Measurements from ENCODE around the gene COL5A1. TPM values are rescaled to one million over a fixed set of nuclear protein-coding genes. Genes with fewer than 3 reads are reported as not detected.

The COL5A1 gene
- total and polyA plus RNA-seq, 2 experiments from 2014 or later = 2.5 to 13.1 TPM

GRCh38 chr9:134717924-134718645 is 76.5 kb downstream of the COL5A1 start:
- H3K79me2 ChIP-seq (replicated peaks; ENCODE audit: insufficient read depth) = no peaks in the 10 kb centered on the region
- H3K36me3 Mint-ChIP-seq (ENCODE audit: low read depth) = peaks cover 14% of the 10 kb centered on the region
- no peak for ATAC-seq
- H3K4me1 ChIP-seq (ENCODE audit: insufficient read depth) = no peaks in the 10 kb centered on the region
- no peak overlapping the region for H3K27ac ChIP-seq (ENCODE audit: low read depth)
- H3K27ac Mint-ChIP-seq = no peak overlapping the region
- H2AFZ ChIP-seq = no peak overlapping the region
- DNase-seq (ENCODE audit: low spot score) = no peak
- no peaks in the 10 kb centered on the region for H3K9me2 ChIP-seq (ENCODE audit: insufficient read depth)
- no peaks in the 10 kb centered on the region; the same call in 2 of the 3 replicates for H3K4me1 Mint-ChIP-seq
- H3K4me3 ChIP-seq = no peak overlapping the region
- no peaks in the 10 kb centered on the region for H4K20me1 ChIP-seq (replicated peaks; ENCODE audit: insufficient read depth)
- no peak overlapping the region for H3K4me3 Mint-ChIP-seq
- H3K9me3 Mint-ChIP-seq = peaks cover 13% of the 10 kb centered on the region
- no peaks in the 10 kb centered on the region for H3K27me3 ChIP-seq (ENCODE audit: insufficient read depth)
- no peaks in the 10 kb centered on the region for H3F3A ChIP-seq (replicated peaks; ENCODE audit: low read depth)
- no peak for TF ChIP-seq STAT1 (IDR thresholded peaks at IDR 0.05; ENCODE audit: unreplicated experiment)
- H3K36me3 ChIP-seq (ENCODE audit: insufficient read depth) = no peaks in the 10 kb centered on the region
- no peak overlapping the region for H3K4me2 ChIP-seq
- peaks cover 2% of the 10 kb centered on the region for H3K27me3 Mint-ChIP-seq (ENCODE audit: insufficient read depth, low read depth, poor library complexity)

DNA sequence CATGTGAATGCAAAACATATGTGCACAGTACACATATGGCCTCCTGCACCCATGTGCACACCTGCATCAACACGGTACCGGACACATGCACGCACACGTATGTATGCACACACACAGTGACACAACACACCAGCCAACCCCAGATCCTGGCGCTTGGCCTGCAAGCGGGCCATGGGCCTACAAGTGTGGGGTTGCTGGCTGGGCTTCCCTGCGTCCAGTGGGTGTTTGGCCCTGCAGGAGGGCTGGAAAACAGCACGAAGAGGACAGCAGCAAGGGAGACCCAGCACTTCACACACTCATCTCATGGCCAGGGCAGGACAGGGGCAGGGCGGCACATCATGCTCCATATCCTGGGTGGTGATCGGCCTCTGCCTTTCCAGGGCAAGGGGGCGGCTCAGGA is 77.7 kb downstream of the COL5A1 start:
- no peaks in the 10 kb centered on the region for H3K9me2 ChIP-seq (ENCODE audit: insufficient read depth)
- Mint-ChIP-seq H3K36me3 (ENCODE audit: low read depth) (peaks cover 1% of the 10 kb centered on the region; the same call in 2 of the 3 replicates), H3K9me3 (peaks cover 2% of the 10 kb centered on the region), H3K27me3 (ENCODE audit: insufficient read depth, low read depth, poor library complexity) (peaks cover 3% of the 10 kb centered on the region), H3K4me3 (no peak overlapping the region), H3K4me1 (peaks cover 3% of the 10 kb centered on the region; the same call in 1 of the 3 replicates), H3K27ac (no peak overlapping the region)
- H2AFZ ChIP-seq = no peak overlapping the region
- H3K36me3 ChIP-seq (ENCODE audit: insufficient read depth) = no peaks in the 10 kb centered on the region
- no peak overlapping the region for H3K27ac ChIP-seq (ENCODE audit: low read depth)
- no peaks in the 10 kb centered on the region for H3K27me3 ChIP-seq (ENCODE audit: insufficient read depth)
- H3F3A ChIP-seq (replicated peaks; ENCODE audit: low read depth) = no peaks in the 10 kb centered on the region
- DNase-seq (ENCODE audit: low spot score) = no peak
- H4K20me1 ChIP-seq (replicated peaks; ENCODE audit: insufficient read depth) = no peaks in the 10 kb centered on the region
- no peaks in the 10 kb centered on the region for H3K4me1 ChIP-seq (ENCODE audit: insufficient read depth)
- H3K4me2 ChIP-seq = no peak overlapping the region
- no peak overlapping the region for H3K4me3 ChIP-seq
- ATAC-seq = no peak
- H3K79me2 ChIP-seq (replicated peaks; ENCODE audit: insufficient read depth) = no peaks in the 10 kb centered on the region
- TF ChIP-seq CREB1 (CRISPR knock-in tag; IDR thresholded peaks at IDR 0.05; ENCODE audit: low read depth) (no peak), ETS1 (IDR thresholded peaks at IDR 0.05) (no peak), STAT1 (IDR thresholded peaks at IDR 0.05; ENCODE audit: unreplicated experiment) (no peak), EZH2 (IDR thresholded peaks at IDR 0.05; ENCODE audit: low read depth, unreplicated experiment) (no peak), NANOG (IDR thresholded peaks at IDR 0.05; ENCODE audit: borderline replicate concordance) (no peak), POLR2AphosphoS5 (IDR thresholded peaks at IDR 0.05; ENCODE audit: low read depth) (no peak), CTCF (conservative IDR thresholded peaks at IDR 0.05; ENCODE audit: low read depth in 2 of 2) (no peak), JUNB (IDR thresholded peaks at IDR 0.05; ENCODE audit: unreplicated experiment) (no peak)
- TF ChIP-seq, protein P1, sequence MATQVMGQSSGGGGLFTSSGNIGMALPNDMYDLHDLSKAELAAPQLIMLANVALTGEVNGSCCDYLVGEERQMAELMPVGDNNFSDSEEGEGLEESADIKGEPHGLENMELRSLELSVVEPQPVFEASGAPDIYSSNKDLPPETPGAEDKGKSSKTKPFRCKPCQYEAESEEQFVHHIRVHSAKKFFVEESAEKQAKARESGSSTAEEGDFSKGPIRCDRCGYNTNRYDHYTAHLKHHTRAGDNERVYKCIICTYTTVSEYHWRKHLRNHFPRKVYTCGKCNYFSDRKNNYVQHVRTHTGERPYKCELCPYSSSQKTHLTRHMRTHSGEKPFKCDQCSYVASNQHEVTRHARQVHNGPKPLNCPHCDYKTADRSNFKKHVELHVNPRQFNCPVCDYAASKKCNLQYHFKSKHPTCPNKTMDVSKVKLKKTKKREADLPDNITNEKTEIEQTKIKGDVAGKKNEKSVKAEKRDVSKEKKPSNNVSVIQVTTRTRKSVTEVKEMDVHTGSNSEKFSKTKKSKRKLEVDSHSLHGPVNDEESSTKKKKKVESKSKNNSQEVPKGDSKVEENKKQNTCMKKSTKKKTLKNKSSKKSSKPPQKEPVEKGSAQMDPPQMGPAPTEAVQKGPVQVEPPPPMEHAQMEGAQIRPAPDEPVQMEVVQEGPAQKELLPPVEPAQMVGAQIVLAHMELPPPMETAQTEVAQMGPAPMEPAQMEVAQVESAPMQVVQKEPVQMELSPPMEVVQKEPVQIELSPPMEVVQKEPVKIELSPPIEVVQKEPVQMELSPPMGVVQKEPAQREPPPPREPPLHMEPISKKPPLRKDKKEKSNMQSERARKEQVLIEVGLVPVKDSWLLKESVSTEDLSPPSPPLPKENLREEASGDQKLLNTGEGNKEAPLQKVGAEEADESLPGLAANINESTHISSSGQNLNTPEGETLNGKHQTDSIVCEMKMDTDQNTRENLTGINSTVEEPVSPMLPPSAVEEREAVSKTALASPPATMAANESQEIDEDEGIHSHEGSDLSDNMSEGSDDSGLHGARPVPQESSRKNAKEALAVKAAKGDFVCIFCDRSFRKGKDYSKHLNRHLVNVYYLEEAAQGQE (IDR thresholded peaks at IDR 0.05; ENCODE audit: unreplicated experiment) = no peak

All from GM23338 (cell line).